K562 (cell line): ENCODE data around the gene RNF2. TPM values are rescaled to one million over a fixed set of nuclear protein-coding genes. Genes with fewer than 3 reads are reported as not detected.
A peak's percentile ranks its signal among the peaks of the same experiment; 100 is the strongest.

Experiments used
- ATAC-seq: fragments of 200-7000 bp; cut with Tn5 transposase; 3 replicates; pipeline ENCODE4 v1.9.1; 2020; ENCODE audit warnings: moderate library complexity
- BruUV-seq: library from RNA; stranded (reverse); fragments of 400-500 nt; replicated peaks from 2 replicates; lab custom pipeline; 2021; lab: Mats Ljungman, UMichigan
- CTCF ChIA-PET: fragments of 300-600 bp; formaldehyde crosslinking; extraction: SDS; loops from one replicate; lab custom pipeline; 2021; ENCODE audit warnings: low intra/inter-chr PET ratio; lab: Yijun Ruan, JAX
- POLR2A ChIA-PET: fragments of 300-600, 350-650 bp; sonication (Branson Sonifier 250); formaldehyde crosslinking; extraction: SDS; loops from one replicate; lab custom pipeline; 2021; ENCODE audit warnings: antibody characterized with exemption, inconsistent platforms; lab: Yijun Ruan, JAX
- DNase-seq, 4 experiments: peaks; one replicate each; pipeline versions ENCODE4 v3.0.0 to v3.0.0-alpha.2; 2011 to 2018; ENCODE audit warnings: low spot score in 3 of 4, mixed read lengths in 3 of 4; ENCODE audit errors: extremely low read depth in 1 of 4
- FAIRE-seq: peaks from 2 replicates; lab custom pipeline; 2011; peaks lifted over from hg19 to GRCh38; lab: Jason Lieb, UNC
- H2AFZ ChIP-seq: 2 replicates; pipeline ENCODE4 v1.6.0; 2011; ENCODE audit warnings: low read depth, low read length, control low read depth, inconsistent platforms
- H3K27ac ChIP-seq: fragments of 200-600 bp; 3 replicates; pipeline ENCODE4 v1.8.0; 2011; ENCODE audit warnings: low read depth, mild to moderate bottlenecking, control low read depth, inconsistent platforms, low read length, moderate library complexity, mixed read lengths; ENCODE audit errors: extremely low read depth
- H3K27me3 ChIP-seq, 2 experiments: fragments of 300-600 bp in 1 of 2; 2 replicates in 1 of 2; 3 replicates in 1 of 2; pipeline versions ENCODE4 v1.6.0 to v1.8.0; 2011; ENCODE audit warnings: inconsistent platforms in 2 of 2, low read length in 2 of 2, mild to moderate bottlenecking in 1 of 2, mixed read lengths in 1 of 2, moderate library complexity in 1 of 2; ENCODE audit not compliant: control insufficient read depth in 2 of 2, insufficient read depth in 2 of 2
- H3K36me3 ChIP-seq: fragments of 300-600 bp; 3 replicates; pipeline ENCODE4 v1.8.0; 2011; ENCODE audit warnings: mild to moderate bottlenecking, low read length, inconsistent platforms; ENCODE audit not compliant: control insufficient read depth, insufficient read depth
- H3K4me1 ChIP-seq, 2 experiments: fragments of 200-600 bp in 1 of 2; replicated peaks in 1 of 2; 2 replicates in 1 of 2; 3 replicates in 1 of 2; pipeline versions ENCODE4 v1.5.1 to v1.8.0; 2011; ENCODE audit warnings: inconsistent platforms in 2 of 2, low read length in 2 of 2, mild to moderate bottlenecking in 1 of 2, mixed read lengths in 1 of 2, moderate library complexity in 1 of 2; ENCODE audit not compliant: control insufficient read depth in 2 of 2, insufficient read depth in 2 of 2
- H3K4me2 ChIP-seq: 2 replicates; pipeline ENCODE4 v1.6.1; 2011; ENCODE audit warnings: low read length, control low read depth, inconsistent platforms, mixed read lengths; ENCODE audit not compliant: insufficient read depth
- H3K4me3 ChIP-seq: fragments of 200-600 bp; sonication (generic), shearing (Covaris generic); 2 replicates; pipeline ENCODE4 v1.5.1; 2016; ENCODE audit warnings: control low read depth, inconsistent platforms
- H3K79me2 ChIP-seq: fragments of 200-600 bp; 3 replicates; pipeline ENCODE4 v1.8.0; 2011; ENCODE audit warnings: low read length, inconsistent platforms; ENCODE audit not compliant: control insufficient read depth, insufficient read depth
- H3K9ac ChIP-seq, 2 experiments: 2 replicates each; pipeline versions ENCODE4 v1.6.0 to v1.6.1; 2011; ENCODE audit warnings: low read depth in 2 of 2, low read length in 2 of 2, control low read depth in 1 of 2, inconsistent platforms in 1 of 2, mild to moderate bottlenecking in 1 of 2, mixed read lengths in 1 of 2; ENCODE audit not compliant: insufficient read depth in 1 of 2
- H3K9me1 ChIP-seq: one replicate; pipeline ENCODE4 v1.6.0; 2011; ENCODE audit warnings: inconsistent platforms, mild to moderate bottlenecking, low read length, moderate library complexity; ENCODE audit not compliant: control insufficient read depth, insufficient read depth
- H3K9me3 ChIP-seq: replicated peaks from 2 replicates; pipeline ENCODE4 v1.5.1; 2011; ENCODE audit warnings: low read depth, low read length, inconsistent platforms; ENCODE audit not compliant: control insufficient read depth, insufficient read depth
- H4K20me1 ChIP-seq: replicated peaks from 2 replicates; pipeline ENCODE4 v1.6.1; 2011; ENCODE audit warnings: low read length, inconsistent platforms, mixed read lengths; ENCODE audit not compliant: control insufficient read depth, insufficient read depth
- ZNF507 ChIP-seq: conservative IDR thresholded peaks from 2 replicates; pipeline ENCODE4 v1.6.1; 2017; ENCODE audit warnings: missing genetic modification characterization, missing compliant biosample characterization
- WGBS: fragments of 100-300 bp; shearing (Covaris generic); methylation state at CpG from one replicate; pipeline ENCODE4 v1.1.6; 2016; ENCODE audit warnings: low coverage, mixed read lengths; ENCODE audit not compliant: insufficient coverage; ENCODE audit errors: missing lambda C conversion rate; 5-methylcytosine and 5-hydroxymethylcytosine counted together
- in situ Hi-C: fragments of 300-500 bp; cut with MboI; formaldehyde crosslinking; loops from 4 replicates; pipeline ENCODE4 v1.15.0; 2018; ENCODE audit warnings: inconsistent platforms, mixed read lengths
- intact Hi-C: fragments of 100-400 bp; cut with micrococcal nuclease; formaldehyde crosslinking; loops from 2 replicates; pipeline ENCODE4 v1.14.2; 2022
- polyA plus RNA-seq, 8 experiments: library from polyadenylated mRNA; depleted of rRNA in 4 of 8; stranded (reverse) in 5 of 8; unstranded in 3 of 8; fragments of >200 nt; fragmentation: Nextera tagmentation in 2 of 8; fragmentation: Illumina TruSeq in 1 of 8; extraction: Ambion mirVana in 2 of 8; extraction: Trizol in 1 of 8; gene quantifications; 2 replicates each; pipeline versions ENCODE4 v1.2.1 to v1.2.3, GENCODE V29; 2011 to 2014; ENCODE audit warnings: inconsistent platforms in 1 of 8, missing spikeins in 1 of 8
- total RNA-seq, 7 experiments: library from RNA; depleted of rRNA in 6 of 7; stranded (reverse); fragments of >200 nt in 6 of 7; fragmentation: Illumina TruSeq in 2 of 7; extraction: Trizol in 2 of 7; gene quantifications; 2 replicates each; pipeline versions ENCODE4 v1.2.1 to v1.2.3, GENCODE V29; 2011 to 2021; ENCODE audit warnings: low replicate concordance in 1 of 7
- TF ChIP-seq, protein P1 (sequence below): fragments of 450-650 bp; conservative IDR thresholded peaks from 2 replicates; pipeline ENCODE4 v1.6.1; 2016; ENCODE audit warnings: missing genetic modification characterization, low read depth, mild to moderate bottlenecking, control low read depth, missing compliant biosample characterization
- TF ChIP-seq, protein P2 (sequence below): fragments of 250-450 bp; sonication (Bioruptor Pico); IDR thresholded peaks from 2 replicates; pipeline ENCODE4 v1.8.0; 2022; ENCODE audit warnings: moderate library complexity, mild to moderate bottlenecking, inconsistent platforms
- TF ChIP-seq, protein P3 (sequence below): fragments of 250-450 bp; sonication (Bioruptor Pico); IDR thresholded peaks from 2 replicates; pipeline ENCODE4 v1.9.0; 2021; ENCODE audit warnings: mild to moderate bottlenecking
- TF ChIP-seq, protein P4 (sequence below): fragments of 450-650 bp; IDR thresholded peaks from one replicate; pipeline ENCODE4 v1.6.1; 2018; ENCODE audit warnings: mild to moderate bottlenecking, moderate library complexity; ENCODE audit not compliant: partially characterized antibody

Gene RNF2
- total and polyA plus RNA-seq, 9 of the 15 experiments (the other 6 are each of a cell fraction or from before 2014, with no cell fraction given), result 7.1 to 66.5 (median 32.9) TPM

DNA sequence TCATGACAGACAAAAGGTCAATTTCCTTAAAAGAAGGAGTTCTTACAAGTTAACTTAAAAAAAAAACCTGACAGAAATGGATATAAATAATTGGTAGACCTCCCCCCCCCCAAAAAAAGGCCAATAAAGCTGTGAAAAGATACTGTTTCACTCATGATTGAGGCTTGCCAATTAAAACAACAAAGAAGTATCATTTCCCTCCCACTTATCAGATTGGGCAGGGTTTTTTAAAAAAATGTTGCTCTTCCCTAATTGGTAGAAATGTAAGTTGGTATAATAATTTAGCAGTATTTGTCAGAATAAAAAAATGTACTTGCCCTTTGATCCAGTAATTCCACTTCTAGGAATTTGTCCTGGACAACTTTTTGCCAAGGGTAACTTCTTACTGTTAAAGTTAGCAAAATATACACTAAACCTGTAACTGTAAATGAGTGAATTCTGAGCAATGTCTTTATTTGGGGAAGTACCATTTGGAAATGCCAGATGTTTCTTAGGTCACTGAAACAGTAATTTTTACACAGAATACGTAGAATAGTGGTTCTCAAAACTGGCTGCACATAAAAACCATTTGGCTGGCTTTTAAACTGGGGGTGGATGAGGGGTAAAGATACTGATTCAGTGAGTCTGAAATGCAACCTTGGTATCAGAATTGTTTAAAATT lies 17.5 kb downstream of the RNF2 start:
- 76% methylated on average over 1 of the region's 1 CpG for WGBS

DNA sequence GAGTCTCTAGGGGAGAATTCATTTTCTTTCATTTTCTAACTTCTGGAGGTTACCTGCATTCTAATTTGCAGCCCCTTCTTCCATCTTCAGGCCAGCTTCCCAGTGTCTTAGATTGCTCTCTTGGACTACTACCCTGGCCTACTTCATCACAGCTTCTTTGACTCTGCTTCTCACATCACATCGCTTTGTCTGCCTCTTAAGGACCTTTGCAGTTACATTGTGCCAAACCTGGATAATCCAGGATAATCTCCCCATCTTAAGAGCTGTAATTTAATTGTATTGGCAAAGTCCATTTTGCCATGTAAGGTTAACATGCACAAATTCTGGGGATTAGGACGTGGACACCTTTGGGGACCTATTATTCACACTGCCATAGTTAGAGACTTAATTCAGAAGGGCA lies 18.4 kb downstream of the RNF2 start:
- H3K9me3 ChIP-seq, result no peaks in the 10 kb centered on the region
- CTCF ChIA-PET, result no interaction called here
- ATAC-seq (no peak), FAIRE-seq (no peak), DNase-seq (no peak)
- peaks cover 95% of the 10 kb centered on the region for H3K79me2 ChIP-seq
- no peaks in the 10 kb centered on the region for H3K27me3 ChIP-seq
- 93% methylated on average over 2 of the region's 2 CpGs for WGBS
- no peak overlapping the region for H3K27ac ChIP-seq
- peaks cover 0 to 4% of the 10 kb centered on the region in 2 experiments; a peak in 3 of 5 replicates for H3K4me1 ChIP-seq
- H3K9me1 ChIP-seq, result no peaks in the 10 kb centered on the region
- H3K4me3 ChIP-seq, result no peak overlapping the region
- in situ Hi-C loops, result no loop called here
- H3K36me3 ChIP-seq, result peaks cover 6% of the 10 kb centered on the region; the same call in 1 of the 3 replicates
- no TSS peak for BruUV-seq
- no peak overlapping the region for H3K9ac ChIP-seq
- H3K4me2 ChIP-seq, result no peak overlapping the region
- POLR2A ChIA-PET, result interaction anchor here (0.7 to 2.3 kb wide), 3 partner anchors 10 to 24 kb away, joined by 3 to 19 read pairs (median 4); partner anchors contain the start of gene RNF2
- H4K20me1 ChIP-seq, result 0 out of 2 replicates have a peak, but pooled peaks cover 6% of the 10 kb centered on the region
- TF ChIP-seq, protein P1, sequence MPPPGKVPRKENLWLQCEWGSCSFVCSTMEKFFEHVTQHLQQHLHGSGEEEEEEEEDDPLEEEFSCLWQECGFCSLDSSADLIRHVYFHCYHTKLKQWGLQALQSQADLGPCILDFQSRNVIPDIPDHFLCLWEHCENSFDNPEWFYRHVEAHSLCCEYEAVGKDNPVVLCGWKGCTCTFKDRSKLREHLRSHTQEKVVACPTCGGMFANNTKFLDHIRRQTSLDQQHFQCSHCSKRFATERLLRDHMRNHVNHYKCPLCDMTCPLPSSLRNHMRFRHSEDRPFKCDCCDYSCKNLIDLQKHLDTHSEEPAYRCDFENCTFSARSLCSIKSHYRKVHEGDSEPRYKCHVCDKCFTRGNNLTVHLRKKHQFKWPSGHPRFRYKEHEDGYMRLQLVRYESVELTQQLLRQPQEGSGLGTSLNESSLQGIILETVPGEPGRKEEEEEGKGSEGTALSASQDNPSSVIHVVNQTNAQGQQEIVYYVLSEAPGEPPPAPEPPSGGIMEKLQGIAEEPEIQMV (tag), result no peak
- TF ChIP-seq, protein P2, sequence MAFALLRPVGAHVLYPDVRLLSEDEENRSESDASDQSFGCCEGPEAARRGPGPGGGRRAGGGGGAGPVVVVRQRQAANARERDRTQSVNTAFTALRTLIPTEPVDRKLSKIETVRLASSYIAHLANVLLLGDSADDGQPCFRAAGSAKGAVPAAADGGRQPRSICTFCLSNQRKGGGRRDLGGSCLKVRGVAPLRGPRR (CRISPR knock-in tag), result no peak
- TF ChIP-seq, protein P3, sequence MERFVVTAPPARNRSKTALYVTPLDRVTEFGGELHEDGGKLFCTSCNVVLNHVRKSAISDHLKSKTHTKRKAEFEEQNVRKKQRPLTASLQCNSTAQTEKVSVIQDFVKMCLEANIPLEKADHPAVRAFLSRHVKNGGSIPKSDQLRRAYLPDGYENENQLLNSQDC (CRISPR knock-in tag), result no peak
- intact Hi-C loops, result no loop called here
- H2AFZ ChIP-seq, result no peak overlapping the region

More for the DNA sequence above, 17.5 kb downstream of the RNF2 start:
- ATAC-seq (no peak), DNase-seq (no peak), FAIRE-seq (no peak)
- no peaks in the 10 kb centered on the region for H4K20me1 ChIP-seq
- POLR2A ChIA-PET, result no interaction called here
- CTCF ChIA-PET, result no interaction called here
- no peak overlapping the region for H2AFZ ChIP-seq
- no peak overlapping the region for H3K27ac ChIP-seq
- H3K4me1 ChIP-seq, result peaks cover 0 to 4% of the 10 kb centered on the region in 2 experiments; a peak in 3 of 5 replicates
- H3K27me3 ChIP-seq, result no peaks in the 10 kb centered on the region
- peaks cover 3% of the 10 kb centered on the region; the same call in 1 of the 3 replicates for H3K36me3 ChIP-seq
- in situ Hi-C loops, result no loop called here
- H3K9me1 ChIP-seq, result no peaks in the 10 kb centered on the region
- no peaks in the 10 kb centered on the region for H3K9me3 ChIP-seq
- H3K79me2 ChIP-seq, result peaks cover 95% of the 10 kb centered on the region
- H3K9ac ChIP-seq, result no peak overlapping the region
- no TSS peak for BruUV-seq
- intact Hi-C loops, result no loop called here
- H3K4me2 ChIP-seq, result no peak overlapping the region
- no peak overlapping the region for H3K4me3 ChIP-seq
- 0 out of 2 replicates have a peak, but pooled peaks have one; percentile 18 for TF ChIP-seq ZNF507 (tag)
- TF ChIP-seq, protein P4, sequence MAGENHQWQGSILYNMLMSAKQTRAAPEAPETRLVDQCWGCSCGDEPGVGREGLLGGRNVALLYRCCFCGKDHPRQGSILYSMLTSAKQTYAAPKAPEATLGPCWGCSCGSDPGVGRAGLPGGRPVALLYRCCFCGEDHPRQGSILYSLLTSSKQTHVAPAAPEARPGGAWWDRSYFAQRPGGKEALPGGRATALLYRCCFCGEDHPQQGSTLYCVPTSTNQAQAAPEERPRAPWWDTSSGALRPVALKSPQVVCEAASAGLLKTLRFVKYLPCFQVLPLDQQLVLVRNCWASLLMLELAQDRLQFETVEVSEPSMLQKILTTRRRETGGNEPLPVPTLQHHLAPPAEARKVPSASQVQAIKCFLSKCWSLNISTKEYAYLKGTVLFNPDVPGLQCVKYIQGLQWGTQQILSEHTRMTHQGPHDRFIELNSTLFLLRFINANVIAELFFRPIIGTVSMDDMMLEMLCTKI, result no peak
- TF ChIP-seq, all 486 proteins: peak for 1
